GM12878 (cell line): ENCODE results near the gene GRIFIN. TPM values are rescaled to one million over a fixed set of nuclear protein-coding genes. Genes with fewer than 3 reads are reported as not detected.

Experiments
- ATAC-seq: fragments of 200-7000 bp; cut with Tn5 transposase; 3 replicates; pipeline ENCODE4 v1.9.1; 2020; ENCODE audit warnings: mild to moderate bottlenecking, moderate library complexity
- BruUV-seq: library from RNA; stranded (reverse); fragments of 400-500 nt; replicated peaks from 2 replicates; lab custom pipeline; 2021; lab: Mats Ljungman, UMichigan
- CTCF ChIA-PET: fragments of 300-600 bp; sonication (Branson Sonifier 250); formaldehyde crosslinking; extraction: SDS; loops from one replicate; lab custom pipeline; 2021; ENCODE audit warnings: inconsistent platforms; lab: Yijun Ruan, JAX
- POLR2A ChIA-PET: fragments of 350-600 bp; formaldehyde crosslinking; extraction: SDS; loops from one replicate; lab custom pipeline; 2021; ENCODE audit warnings: inconsistent platforms; lab: Charles Lee
- RAD21 ChIA-PET: fragments of 300-600 bp; sonication (Branson Sonifier 250); formaldehyde crosslinking; loops from one replicate; lab custom pipeline; 2023; ENCODE audit warnings: antibody characterized with exemption; ENCODE audit not compliant: unreplicated experiment; lab: Charles Lee
- SMC1A ChIA-PET: fragments of 300-600 bp; sonication (Branson Sonifier 250); formaldehyde crosslinking; loops from one replicate; lab custom pipeline; 2023; ENCODE audit not compliant: unreplicated experiment, uncharacterized antibody; lab: Charles Lee
- DNase-seq: peaks from one replicate; pipeline ENCODE4 v3.0.0-alpha.2; 2011; ENCODE audit warnings: low read depth, low spot score
- FAIRE-seq: peaks from 3 replicates; lab custom pipeline; 2011; peaks lifted over from hg19 to GRCh38; lab: Jason Lieb, UNC
- H2AFZ ChIP-seq: 2 replicates; pipeline ENCODE4 v1.6.0; 2011; ENCODE audit warnings: low read depth, low read length, control low read depth; ENCODE audit not compliant: control insufficient read depth
- H3K27ac ChIP-seq: 2 replicates; pipeline ENCODE4 v1.5.1; 2011; ENCODE audit warnings: control low read depth; ENCODE audit not compliant: control insufficient read depth, insufficient read depth
- H3K27me3 ChIP-seq, 2 experiments: replicated peaks in 1 of 2; 2 replicates each; pipeline versions ENCODE4 v1.6.0 to v1.6.1; 2011; ENCODE audit warnings: low read length in 1 of 2; ENCODE audit not compliant: control insufficient read depth in 2 of 2, insufficient read depth in 2 of 2
- H3K36me3 ChIP-seq, 2 experiments: 2 replicates each; pipeline ENCODE4 v1.5.1; 2011; ENCODE audit warnings: low read length in 1 of 2; ENCODE audit not compliant: control insufficient read depth in 2 of 2, insufficient read depth in 2 of 2
- H3K4me1 ChIP-seq: 2 replicates; pipeline ENCODE4 v1.6.1; 2011; ENCODE audit warnings: mild to moderate bottlenecking, low read length, moderate library complexity, mixed read lengths; ENCODE audit not compliant: control insufficient read depth, insufficient read depth
- H3K4me2 ChIP-seq: 2 replicates; pipeline ENCODE4 v1.6.0; 2011; ENCODE audit warnings: control low read depth; ENCODE audit not compliant: control insufficient read depth, insufficient read depth
- H3K4me3 ChIP-seq: fragments of 200-600 bp; sonication (generic); 2 replicates; pipeline ENCODE4 v1.5.1; 2016
- H3K79me2 ChIP-seq: 2 replicates; pipeline ENCODE4 v1.6.0; 2011; ENCODE audit warnings: low read length; ENCODE audit not compliant: control insufficient read depth, insufficient read depth
- H3K9ac ChIP-seq: 2 replicates; pipeline ENCODE4 v1.8.0; 2011; ENCODE audit warnings: low read length, control low read depth, mixed read lengths; ENCODE audit not compliant: control insufficient read depth, insufficient read depth
- H3K9me3 ChIP-seq: replicated peaks from 3 replicates; pipeline ENCODE4 v1.5.1; 2011; ENCODE audit warnings: mild to moderate bottlenecking, low read length; ENCODE audit not compliant: control insufficient read depth, insufficient read depth
- H4K20me1 ChIP-seq: 2 replicates; pipeline ENCODE4 v1.6.0; 2011; ENCODE audit not compliant: control insufficient read depth, insufficient read depth
- CBX5 ChIP-seq: sonication (generic); IDR thresholded peaks from 2 replicates; pipeline ENCODE4 v1.6.1; 2016; ENCODE audit warnings: low read depth, moderate library complexity, mild to moderate bottlenecking, inconsistent platforms
- HDGF ChIP-seq: fragments of 450-650 bp; IDR thresholded peaks from 2 replicates; pipeline ENCODE4 v1.6.1; 2016; ENCODE audit warnings: antibody characterized with exemption
- HSF1 ChIP-seq: fragments of 150-350 bp; IDR thresholded peaks from 2 replicates; pipeline ENCODE4 v1.6.1; 2014; ENCODE audit warnings: mild to moderate bottlenecking, low read depth, low read length
- PML ChIP-seq: IDR thresholded peaks from 2 replicates; pipeline ENCODE4 v1.6.1; 2012; ENCODE audit warnings: low read length, inconsistent platforms
- RFX5 ChIP-seq: IDR thresholded peaks from 2 replicates; pipeline ENCODE4 v1.6.1; 2011; ENCODE audit warnings: low read depth, low read length, improper control_type of control experiment
- SMC3 ChIP-seq: IDR thresholded peaks from 2 replicates; pipeline ENCODE4 v1.6.1; 2011; ENCODE audit warnings: low read length, improper control_type of control experiment, borderline replicate concordance
- USF2 ChIP-seq: IDR thresholded peaks from 2 replicates; pipeline ENCODE4 v1.6.1; 2011; ENCODE audit warnings: low read depth, low read length, improper control_type of control experiment, borderline replicate concordance
- ZBTB33 ChIP-seq: fragments of 450-650 bp; IDR thresholded peaks from 2 replicates; pipeline ENCODE4 v1.6.1; 2017; ENCODE audit warnings: mild to moderate bottlenecking
- whole genome bisulfite sequencing: methylation state at CpG from one replicate; pipeline ENCODE4 v1.1.6; 2016; ENCODE audit warnings: low lambda C conversion rate; ENCODE audit not compliant: insufficient replicate concordance, insufficient coverage; ENCODE audit errors: missing lambda C conversion rate; 5-methylcytosine and 5-hydroxymethylcytosine counted together
- in situ Hi-C: fragments of 300-500 bp; cut with MboI; formaldehyde crosslinking; loops from 9 replicates; pipeline ENCODE4 v1.14.3; 2018; ENCODE audit warnings: mixed read lengths
- intact Hi-C: fragments of 100-400 bp; cut with micrococcal nuclease; formaldehyde crosslinking; loops from one replicate; pipeline ENCODE4 v1.14.2; 2022; ENCODE audit not compliant: unreplicated experiment
- polyA plus RNA-seq, 11 experiments: library from polyadenylated mRNA; depleted of rRNA in 4 of 11; unstranded in 6 of 11; stranded (reverse) in 5 of 11; fragments of >200 nt; fragmentation: Nextera tagmentation in 4 of 11; fragmentation: Illumina TruSeq in 1 of 11; extraction: Ambion mirVana in 4 of 11; extraction: Trizol in 1 of 11; gene quantifications; 1 replicate in 1 of 11; 2 replicates in 10 of 11; pipeline versions ENCODE4 v1.2.1 to v1.2.3, GENCODE V29; 2011 to 2016; ENCODE audit warnings: inconsistent platforms in 2 of 11, missing spikeins in 2 of 11, low read depth in 1 of 11
- total RNA-seq, 4 experiments: library from RNA; depleted of rRNA in 3 of 4; stranded (reverse); fragments of >200 nt in 3 of 4; fragmentation: Illumina TruSeq in 1 of 4; extraction: Trizol in 1 of 4; gene quantifications; 2 replicates each; pipeline versions ENCODE4 v1.2.1 to v1.2.3, GENCODE V29; 2013 to 2021
- TF ChIP-seq, protein P1 (sequence below): IDR thresholded peaks from 2 replicates; pipeline ENCODE4 v1.6.1; 2011; ENCODE audit warnings: borderline replicate concordance, low read depth, mild to moderate bottlenecking, moderate library complexity, mixed read lengths, low read length; ENCODE audit not compliant: insufficient read depth; ENCODE audit errors: extremely low read length
- TF ChIP-seq, protein P2 (sequence below): IDR thresholded peaks from 2 replicates; pipeline ENCODE4 v1.6.1; 2012; ENCODE audit warnings: low read length, inconsistent platforms

Gene GRIFIN
- total and polyA plus RNA-seq, 10 of the 15 experiments (the other 5 are each of a cell fraction or from before 2014, with no cell fraction given), result not detected

DNA sequence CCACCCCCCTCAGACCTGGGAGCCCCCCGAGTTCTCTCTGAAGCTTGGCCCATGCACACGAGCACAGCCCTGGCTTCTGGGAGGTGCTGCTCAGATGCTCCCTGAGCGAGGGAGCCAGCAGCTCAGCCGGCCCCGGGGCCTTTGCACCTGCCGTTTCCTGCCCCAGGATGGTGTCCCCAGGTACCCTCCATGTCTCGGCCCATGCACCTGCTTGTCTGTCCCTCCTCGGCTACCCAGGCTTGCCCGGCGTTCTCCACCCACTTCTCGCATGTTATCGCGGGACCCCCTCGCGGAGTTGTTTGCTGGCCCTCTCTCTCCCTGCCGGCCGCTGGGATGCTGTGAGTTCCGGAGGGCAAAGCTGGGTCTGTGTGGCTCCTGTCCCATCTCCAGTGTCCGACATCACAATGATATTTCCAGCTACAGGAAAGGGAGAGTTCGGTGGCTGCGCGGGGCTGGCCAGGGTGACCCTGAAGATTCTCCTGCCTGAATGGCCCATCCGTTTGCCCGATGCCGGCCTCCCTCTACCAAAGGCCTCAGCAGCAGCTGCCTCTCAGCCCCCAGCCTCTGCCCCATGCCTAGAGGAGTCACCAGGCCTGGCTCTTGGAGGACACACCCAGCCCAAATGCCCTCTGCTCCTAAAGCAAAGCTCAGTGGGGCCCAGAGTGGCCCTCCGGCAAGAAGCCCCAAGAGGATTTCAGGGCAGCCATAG lies 31.2 kb upstream of the GRIFIN start (continued):
- TF ChIP-seq, protein P1, sequence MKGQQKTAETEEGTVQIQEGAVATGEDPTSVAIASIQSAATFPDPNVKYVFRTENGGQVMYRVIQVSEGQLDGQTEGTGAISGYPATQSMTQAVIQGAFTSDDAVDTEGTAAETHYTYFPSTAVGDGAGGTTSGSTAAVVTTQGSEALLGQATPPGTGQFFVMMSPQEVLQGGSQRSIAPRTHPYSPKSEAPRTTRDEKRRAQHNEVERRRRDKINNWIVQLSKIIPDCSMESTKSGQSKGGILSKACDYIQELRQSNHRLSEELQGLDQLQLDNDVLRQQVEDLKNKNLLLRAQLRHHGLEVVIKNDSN, result no peak
- TF ChIP-seq, protein P2, sequence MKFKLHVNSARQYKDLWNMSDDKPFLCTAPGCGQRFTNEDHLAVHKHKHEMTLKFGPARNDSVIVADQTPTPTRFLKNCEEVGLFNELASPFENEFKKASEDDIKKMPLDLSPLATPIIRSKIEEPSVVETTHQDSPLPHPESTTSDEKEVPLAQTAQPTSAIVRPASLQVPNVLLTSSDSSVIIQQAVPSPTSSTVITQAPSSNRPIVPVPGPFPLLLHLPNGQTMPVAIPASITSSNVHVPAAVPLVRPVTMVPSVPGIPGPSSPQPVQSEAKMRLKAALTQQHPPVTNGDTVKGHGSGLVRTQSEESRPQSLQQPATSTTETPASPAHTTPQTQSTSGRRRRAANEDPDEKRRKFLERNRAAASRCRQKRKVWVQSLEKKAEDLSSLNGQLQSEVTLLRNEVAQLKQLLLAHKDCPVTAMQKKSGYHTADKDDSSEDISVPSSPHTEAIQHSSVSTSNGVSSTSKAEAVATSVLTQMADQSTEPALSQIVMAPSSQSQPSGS, result no peak
- no peak for TF ChIP-seq SMC3
- no peak for TF ChIP-seq PML
- TF ChIP-seq ZBTB33, result no peak
- no peak for TF ChIP-seq CBX5
- TF ChIP-seq HDGF, result no peak

GRCh38 chr7:2505401-2505800 lies 29.2 kb upstream of the GRIFIN start:
- Histone ChIP-seq H3K9me3 (no peaks in the 10 kb centered on the region), H3K4me2 (no peak overlapping the region), H3K27me3 (no peaks in the 10 kb centered on the region), H2AFZ (no peak overlapping the region), H3K4me1 (peaks cover 15% of the 10 kb centered on the region), H3K27ac (no peak overlapping the region), H3K9ac (no peak overlapping the region), H4K20me1 (no peaks in the 10 kb centered on the region), H3K36me3 (no peaks in the 10 kb centered on the region), H3K4me3 (no peak overlapping the region), H3K79me2 (no peaks in the 10 kb centered on the region)
- DNase-seq (no peak), FAIRE-seq (no peak), ATAC-seq (no peak)
- intact Hi-C loops (no loop called here), in situ Hi-C loops (no loop called here)
- BruUV-seq, result no TSS peak
- POLR2A ChIA-PET, result no interaction called here
- CTCF ChIA-PET, result no interaction called here
- whole genome bisulfite sequencing, result 67% methylated on average over 14 of the region's 14 CpGs
- RAD21 ChIA-PET, result no interaction called here
- SMC1A ChIA-PET, result no interaction called here
- TF ChIP-seq PML, result no peak
- TF ChIP-seq RFX5, result no peak
- TF ChIP-seq HSF1, result no peak
- no peak for TF ChIP-seq USF2
